ENCODE results near the gene TMEM259. TPM values are rescaled to one million over a fixed set of nuclear protein-coding genes. Genes with fewer than 3 reads are reported as not detected.

The TMEM259 gene
- total and polyA plus RNA-seq, 3 donors from 2014 or later = 164 to 405 (median 339) TPM

DNA sequence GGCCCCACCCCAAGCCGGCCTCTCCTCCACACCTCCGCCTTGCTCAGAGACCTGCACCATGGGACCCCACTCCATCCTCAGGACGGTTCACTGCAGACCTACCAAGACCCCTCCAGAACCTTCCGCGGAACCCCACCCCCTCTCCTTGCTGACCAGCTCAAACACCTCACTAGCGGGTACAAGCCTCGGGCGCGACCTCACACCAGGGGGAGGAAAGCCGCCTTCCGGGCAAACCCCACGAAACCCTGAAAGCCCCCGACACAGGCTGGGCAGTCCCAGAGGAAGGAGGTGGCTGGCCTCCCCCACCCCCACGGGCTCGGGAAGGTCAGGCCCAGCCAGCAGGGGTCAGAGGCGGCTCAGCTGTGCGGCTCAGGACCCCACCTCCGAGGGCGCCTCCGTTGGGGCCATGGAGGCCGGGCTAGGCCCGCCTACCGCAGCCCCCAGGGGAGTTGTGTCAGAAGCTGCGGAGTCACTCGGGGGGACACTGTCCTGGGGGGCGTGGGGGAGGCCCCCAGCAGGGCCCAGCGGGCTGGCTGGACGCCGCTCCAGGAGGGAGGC, 10.9 kb downstream of the TMEM259 start:
- WGBS, 2 donors = 39 to 79% methylated on average over 7 to 26 of the region's 29 CpGs
- H3K4me1 ChIP-seq = peaks cover 12% of the 10 kb centered on the region
- H3K36me3 ChIP-seq (ENCODE audit: low read depth, missing control alignments) = no peaks in the 10 kb centered on the region
- intact Hi-C loops (cut with DNase I; ENCODE audit: low total_unique reads) = no loop called here
- no peak for DNase-seq
- no peaks in the 10 kb centered on the region for H3K27me3 ChIP-seq
- no peaks in the 10 kb centered on the region for H3K9me3 ChIP-seq
- H3K27ac ChIP-seq = peak overlapping the region; percentile 50 to 65
- TF ChIP-seq, protein P1, sequence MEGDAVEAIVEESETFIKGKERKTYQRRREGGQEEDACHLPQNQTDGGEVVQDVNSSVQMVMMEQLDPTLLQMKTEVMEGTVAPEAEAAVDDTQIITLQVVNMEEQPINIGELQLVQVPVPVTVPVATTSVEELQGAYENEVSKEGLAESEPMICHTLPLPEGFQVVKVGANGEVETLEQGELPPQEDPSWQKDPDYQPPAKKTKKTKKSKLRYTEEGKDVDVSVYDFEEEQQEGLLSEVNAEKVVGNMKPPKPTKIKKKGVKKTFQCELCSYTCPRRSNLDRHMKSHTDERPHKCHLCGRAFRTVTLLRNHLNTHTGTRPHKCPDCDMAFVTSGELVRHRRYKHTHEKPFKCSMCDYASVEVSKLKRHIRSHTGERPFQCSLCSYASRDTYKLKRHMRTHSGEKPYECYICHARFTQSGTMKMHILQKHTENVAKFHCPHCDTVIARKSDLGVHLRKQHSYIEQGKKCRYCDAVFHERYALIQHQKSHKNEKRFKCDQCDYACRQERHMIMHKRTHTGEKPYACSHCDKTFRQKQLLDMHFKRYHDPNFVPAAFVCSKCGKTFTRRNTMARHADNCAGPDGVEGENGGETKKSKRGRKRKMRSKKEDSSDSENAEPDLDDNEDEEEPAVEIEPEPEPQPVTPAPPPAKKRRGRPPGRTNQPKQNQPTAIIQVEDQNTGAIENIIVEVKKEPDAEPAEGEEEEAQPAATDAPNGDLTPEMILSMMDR (IDR thresholded peaks at IDR 0.05) = no peak
- TF ChIP-seq POLR2A (IDR thresholded peaks at IDR 0.05) = no peak
- peak overlapping the region in 1 of 2 donors; percentile 38 for H3K4me3 ChIP-seq

- DNase-seq = peak; percentile 54
- Histone ChIP-seq H3K27ac (peak overlapping the region; percentile 39 to 65), H3K4me3 (peak overlapping the region in 1 of 2 donors; percentile 38), H3K9me3 (no peaks in the 10 kb centered on the region), H3K4me1 (peaks cover 11% of the 10 kb centered on the region), H3K27me3 (no peaks in the 10 kb centered on the region), H3K36me3 (ENCODE audit: low read depth, missing control alignments) (no peaks in the 10 kb centered on the region)
- WGBS, 2 donors = 13 to 51% methylated on average over 27 to 92 of the region's 92 CpGs
- TF ChIP-seq, protein P1 (IDR thresholded peaks at IDR 0.05) = no peak
- TF ChIP-seq POLR2A (IDR thresholded peaks at IDR 0.05) = no peak
- intact Hi-C loops (cut with DNase I; ENCODE audit: low total_unique reads) = no loop called here
Measured at GRCh38 chr19:1009041-1009980, 11.6 kb downstream of the TMEM259 start.

DNA sequence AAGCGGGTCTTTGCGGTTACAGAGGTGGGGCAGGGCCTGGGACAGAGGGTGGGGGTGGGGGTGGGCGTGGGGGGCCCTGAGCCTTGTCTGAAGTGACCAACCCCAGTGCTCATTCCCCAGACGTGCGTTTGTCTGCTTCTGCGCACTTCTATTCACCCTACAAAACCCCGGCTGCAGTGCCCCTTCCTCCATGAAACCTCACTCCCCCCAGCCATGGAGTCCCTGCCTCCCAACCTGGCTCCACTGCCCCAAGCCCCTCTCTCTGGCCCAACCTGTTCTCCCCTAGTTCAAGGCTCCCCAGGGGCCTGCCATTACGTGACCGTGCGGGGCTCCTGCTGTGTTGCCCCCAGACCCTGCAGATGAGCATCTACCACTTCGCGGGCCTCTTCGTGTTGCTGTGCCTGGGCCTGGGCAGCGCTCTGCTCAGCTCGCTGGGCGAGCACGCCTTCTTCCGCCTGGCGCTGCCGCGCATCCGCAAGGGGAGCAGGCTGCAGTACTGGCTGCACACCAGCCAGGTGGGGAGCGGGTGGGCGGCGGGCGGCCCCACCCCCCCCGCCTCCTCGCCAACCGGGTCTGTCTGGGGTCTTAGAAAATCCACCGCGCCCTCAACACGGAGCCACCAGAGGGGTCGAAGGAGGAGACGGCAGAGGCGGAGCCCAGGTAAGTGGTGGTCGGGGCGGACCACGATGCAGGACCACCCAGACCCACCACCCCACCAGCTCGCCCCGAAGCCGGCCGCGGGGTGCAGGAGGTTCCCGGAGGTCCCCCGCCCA, 12.5 kb downstream of the TMEM259 start:
- TF ChIP-seq, protein P1 (IDR thresholded peaks at IDR 0.05) = no peak
- no peak for TF ChIP-seq POLR2A (IDR thresholded peaks at IDR 0.05)
- peaks cover 11% of the 10 kb centered on the region for H3K4me1 ChIP-seq
- no peaks in the 10 kb centered on the region for H3K27me3 ChIP-seq
- H3K9me3 ChIP-seq = no peaks in the 10 kb centered on the region
- 60 to 72% methylated on average over 20 to 37 of the region's 45 CpGs for WGBS, 2 donors
- peak overlapping the region in 1 of 2 donors; percentile 38 for H3K4me3 ChIP-seq
- peak overlapping the region; percentile 39 to 65 for H3K27ac ChIP-seq
- no peak for DNase-seq
- intact Hi-C loops (cut with DNase I; ENCODE audit: low total_unique reads) = no loop called here
- H3K36me3 ChIP-seq (ENCODE audit: low read depth, missing control alignments) = no peaks in the 10 kb centered on the region

GRCh38 chr19:1007399-1008251, 13.3 kb downstream of the TMEM259 start:
- TF ChIP-seq, protein P1 (IDR thresholded peaks at IDR 0.05) = no peak
- TF ChIP-seq POLR2A (IDR thresholded peaks at IDR 0.05) = no peak
- no peak for DNase-seq
- 67 to 70% methylated on average over 2 to 30 of the region's 73 CpGs for WGBS, 2 donors
- Histone ChIP-seq H3K27ac (no peak overlapping the region), H3K27me3 (no peaks in the 10 kb centered on the region), H3K4me3 (peak overlapping the region in 1 of 2 donors; percentile 38), H3K4me1 (peaks cover 11% of the 10 kb centered on the region), H3K9me3 (no peaks in the 10 kb centered on the region), H3K36me3 (ENCODE audit: low read depth, missing control alignments) (no peaks in the 10 kb centered on the region)
- intact Hi-C loops (cut with DNase I; ENCODE audit: low total_unique reads) = no loop called here
